SK-N-SH (cell line): ENCODE results near the gene ACSL1.

Source experiments
- GABPA ChIP-seq: IDR thresholded peaks from 2 replicates; pipeline ENCODE4 v1.4.0; 2012; ENCODE audit warnings: low read depth, mild to moderate bottlenecking
- NFIC ChIP-seq: IDR thresholded peaks from 2 replicates; pipeline ENCODE4 v1.4.0; 2012; ENCODE audit warnings: borderline replicate concordance
- NRF1 ChIP-seq: IDR thresholded peaks from 2 replicates; pipeline ENCODE4 v1.6.1; 2012; ENCODE audit warnings: low read depth, mild to moderate bottlenecking, low read length
- POLR2AphosphoS5 ChIP-seq: IDR thresholded peaks from 2 replicates; pipeline ENCODE4 v1.6.1; 2012; ENCODE audit warnings: low read depth, low read length
- RXRA ChIP-seq: IDR thresholded peaks from 2 replicates; pipeline ENCODE4 v1.4.0; 2012; ENCODE audit warnings: low read depth, mild to moderate bottlenecking, borderline replicate concordance
- SIN3A ChIP-seq: IDR thresholded peaks from 2 replicates; pipeline ENCODE4 v1.6.1; 2012; ENCODE audit warnings: low read depth, mild to moderate bottlenecking, low read length, moderate library complexity, borderline replicate concordance
- TAF1 ChIP-seq: IDR thresholded peaks from 2 replicates; pipeline ENCODE4 v1.6.1; 2012; ENCODE audit warnings: low read depth, mild to moderate bottlenecking, low read length, moderate library complexity, borderline replicate concordance
- TCF12 ChIP-seq: IDR thresholded peaks from 2 replicates; pipeline ENCODE4 v1.4.0; 2012
- TEAD4 ChIP-seq: IDR thresholded peaks from 2 replicates; pipeline ENCODE4 v1.4.0; 2012; ENCODE audit warnings: mild to moderate bottlenecking, borderline replicate concordance; ENCODE audit not compliant: insufficient read depth
- YY1 ChIP-seq: IDR thresholded peaks from 2 replicates; pipeline ENCODE4 v1.4.0; 2012; ENCODE audit warnings: low read depth, mild to moderate bottlenecking
- TF ChIP-seq, protein P1 (sequence below): IDR thresholded peaks from 2 replicates; pipeline ENCODE4 v1.4.0; 2012; ENCODE audit warnings: low read depth, borderline replicate concordance
- TF ChIP-seq, protein P2 (sequence below): fragments of 200-600 bp; sonication (generic); IDR thresholded peaks from 2 replicates; pipeline ENCODE4 v1.6.1; 2017; ENCODE audit warnings: antibody characterized with exemption, mild to moderate bottlenecking, moderate library complexity
- TF ChIP-seq, protein P3 (sequence below): IDR thresholded peaks from 2 replicates; pipeline ENCODE4 v1.6.1; 2012; ENCODE audit warnings: mild to moderate bottlenecking, low read depth, low read length, moderate library complexity
- TF ChIP-seq, protein P4 (sequence below): IDR thresholded peaks from 2 replicates; pipeline ENCODE4 v1.4.0; 2012; ENCODE audit warnings: low read depth, borderline replicate concordance

DNA sequence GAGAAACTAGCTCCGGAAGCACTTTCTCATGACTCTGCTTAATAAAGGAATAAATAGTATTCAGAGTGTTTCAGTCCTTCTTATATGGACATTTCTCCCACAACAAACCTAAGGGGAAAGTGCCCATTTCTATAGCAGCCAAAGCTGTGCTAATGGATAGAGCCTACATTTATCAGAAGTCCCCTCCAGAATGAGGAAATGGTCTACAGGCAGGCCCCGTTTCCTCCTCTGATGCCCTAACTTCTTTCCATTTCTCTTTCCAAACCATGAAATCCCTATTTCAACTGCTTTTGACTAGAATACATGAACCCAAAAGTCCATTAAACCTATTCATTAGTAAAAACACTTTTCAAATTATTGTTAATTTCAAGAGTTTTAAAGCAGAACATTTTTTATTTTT is 4.5 kb downstream of the ACSL1 start:
- no peak for TF ChIP-seq RXRA
- no peak for TF ChIP-seq NRF1
- TF ChIP-seq TAF1: no peak
- no peak for TF ChIP-seq NFIC
- TF ChIP-seq, protein P1, sequence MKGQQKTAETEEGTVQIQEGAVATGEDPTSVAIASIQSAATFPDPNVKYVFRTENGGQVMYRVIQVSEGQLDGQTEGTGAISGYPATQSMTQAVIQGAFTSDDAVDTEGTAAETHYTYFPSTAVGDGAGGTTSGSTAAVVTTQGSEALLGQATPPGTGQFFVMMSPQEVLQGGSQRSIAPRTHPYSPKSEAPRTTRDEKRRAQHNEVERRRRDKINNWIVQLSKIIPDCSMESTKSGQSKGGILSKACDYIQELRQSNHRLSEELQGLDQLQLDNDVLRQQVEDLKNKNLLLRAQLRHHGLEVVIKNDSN: no peak
- TF ChIP-seq GABPA: no peak
- TF ChIP-seq, protein P2, sequence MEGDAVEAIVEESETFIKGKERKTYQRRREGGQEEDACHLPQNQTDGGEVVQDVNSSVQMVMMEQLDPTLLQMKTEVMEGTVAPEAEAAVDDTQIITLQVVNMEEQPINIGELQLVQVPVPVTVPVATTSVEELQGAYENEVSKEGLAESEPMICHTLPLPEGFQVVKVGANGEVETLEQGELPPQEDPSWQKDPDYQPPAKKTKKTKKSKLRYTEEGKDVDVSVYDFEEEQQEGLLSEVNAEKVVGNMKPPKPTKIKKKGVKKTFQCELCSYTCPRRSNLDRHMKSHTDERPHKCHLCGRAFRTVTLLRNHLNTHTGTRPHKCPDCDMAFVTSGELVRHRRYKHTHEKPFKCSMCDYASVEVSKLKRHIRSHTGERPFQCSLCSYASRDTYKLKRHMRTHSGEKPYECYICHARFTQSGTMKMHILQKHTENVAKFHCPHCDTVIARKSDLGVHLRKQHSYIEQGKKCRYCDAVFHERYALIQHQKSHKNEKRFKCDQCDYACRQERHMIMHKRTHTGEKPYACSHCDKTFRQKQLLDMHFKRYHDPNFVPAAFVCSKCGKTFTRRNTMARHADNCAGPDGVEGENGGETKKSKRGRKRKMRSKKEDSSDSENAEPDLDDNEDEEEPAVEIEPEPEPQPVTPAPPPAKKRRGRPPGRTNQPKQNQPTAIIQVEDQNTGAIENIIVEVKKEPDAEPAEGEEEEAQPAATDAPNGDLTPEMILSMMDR: no peak
- no peak for TF ChIP-seq POLR2AphosphoS5
- TF ChIP-seq, protein P3, sequence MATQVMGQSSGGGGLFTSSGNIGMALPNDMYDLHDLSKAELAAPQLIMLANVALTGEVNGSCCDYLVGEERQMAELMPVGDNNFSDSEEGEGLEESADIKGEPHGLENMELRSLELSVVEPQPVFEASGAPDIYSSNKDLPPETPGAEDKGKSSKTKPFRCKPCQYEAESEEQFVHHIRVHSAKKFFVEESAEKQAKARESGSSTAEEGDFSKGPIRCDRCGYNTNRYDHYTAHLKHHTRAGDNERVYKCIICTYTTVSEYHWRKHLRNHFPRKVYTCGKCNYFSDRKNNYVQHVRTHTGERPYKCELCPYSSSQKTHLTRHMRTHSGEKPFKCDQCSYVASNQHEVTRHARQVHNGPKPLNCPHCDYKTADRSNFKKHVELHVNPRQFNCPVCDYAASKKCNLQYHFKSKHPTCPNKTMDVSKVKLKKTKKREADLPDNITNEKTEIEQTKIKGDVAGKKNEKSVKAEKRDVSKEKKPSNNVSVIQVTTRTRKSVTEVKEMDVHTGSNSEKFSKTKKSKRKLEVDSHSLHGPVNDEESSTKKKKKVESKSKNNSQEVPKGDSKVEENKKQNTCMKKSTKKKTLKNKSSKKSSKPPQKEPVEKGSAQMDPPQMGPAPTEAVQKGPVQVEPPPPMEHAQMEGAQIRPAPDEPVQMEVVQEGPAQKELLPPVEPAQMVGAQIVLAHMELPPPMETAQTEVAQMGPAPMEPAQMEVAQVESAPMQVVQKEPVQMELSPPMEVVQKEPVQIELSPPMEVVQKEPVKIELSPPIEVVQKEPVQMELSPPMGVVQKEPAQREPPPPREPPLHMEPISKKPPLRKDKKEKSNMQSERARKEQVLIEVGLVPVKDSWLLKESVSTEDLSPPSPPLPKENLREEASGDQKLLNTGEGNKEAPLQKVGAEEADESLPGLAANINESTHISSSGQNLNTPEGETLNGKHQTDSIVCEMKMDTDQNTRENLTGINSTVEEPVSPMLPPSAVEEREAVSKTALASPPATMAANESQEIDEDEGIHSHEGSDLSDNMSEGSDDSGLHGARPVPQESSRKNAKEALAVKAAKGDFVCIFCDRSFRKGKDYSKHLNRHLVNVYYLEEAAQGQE: no peak
- TF ChIP-seq TCF12: no peak
- TF ChIP-seq SIN3A: no peak
- no peak for TF ChIP-seq YY1
- TF ChIP-seq TEAD4: no peak
- TF ChIP-seq, protein P4, sequence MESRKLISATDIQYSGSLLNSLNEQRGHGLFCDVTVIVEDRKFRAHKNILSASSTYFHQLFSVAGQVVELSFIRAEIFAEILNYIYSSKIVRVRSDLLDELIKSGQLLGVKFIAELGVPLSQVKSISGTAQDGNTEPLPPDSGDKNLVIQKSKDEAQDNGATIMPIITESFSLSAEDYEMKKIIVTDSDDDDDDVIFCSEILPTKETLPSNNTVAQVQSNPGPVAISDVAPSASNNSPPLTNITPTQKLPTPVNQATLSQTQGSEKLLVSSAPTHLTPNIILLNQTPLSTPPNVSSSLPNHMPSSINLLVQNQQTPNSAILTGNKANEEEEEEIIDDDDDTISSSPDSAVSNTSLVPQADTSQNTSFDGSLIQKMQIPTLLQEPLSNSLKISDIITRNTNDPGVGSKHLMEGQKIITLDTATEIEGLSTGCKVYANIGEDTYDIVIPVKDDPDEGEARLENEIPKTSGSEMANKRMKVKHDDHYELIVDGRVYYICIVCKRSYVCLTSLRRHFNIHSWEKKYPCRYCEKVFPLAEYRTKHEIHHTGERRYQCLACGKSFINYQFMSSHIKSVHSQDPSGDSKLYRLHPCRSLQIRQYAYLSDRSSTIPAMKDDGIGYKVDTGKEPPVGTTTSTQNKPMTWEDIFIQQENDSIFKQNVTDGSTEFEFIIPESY: no peak
